HG03571 (cell line): ENCODE measurements around the gene COL4A2.
A peak's percentile ranks its signal among the peaks of the same experiment; 100 is the strongest.

Source experiments
- ATAC-seq: cut with Tn5 transposase; IDR thresholded peaks from one replicate; pipeline ENCODE4 v1.9.1; 2021; ENCODE audit not compliant: unreplicated experiment

Gene COL4A2

GRCh38 chr13:110546926-110547325, 239.8 kb downstream of the COL4A2 start:
- ATAC-seq, result no peak

DNA sequence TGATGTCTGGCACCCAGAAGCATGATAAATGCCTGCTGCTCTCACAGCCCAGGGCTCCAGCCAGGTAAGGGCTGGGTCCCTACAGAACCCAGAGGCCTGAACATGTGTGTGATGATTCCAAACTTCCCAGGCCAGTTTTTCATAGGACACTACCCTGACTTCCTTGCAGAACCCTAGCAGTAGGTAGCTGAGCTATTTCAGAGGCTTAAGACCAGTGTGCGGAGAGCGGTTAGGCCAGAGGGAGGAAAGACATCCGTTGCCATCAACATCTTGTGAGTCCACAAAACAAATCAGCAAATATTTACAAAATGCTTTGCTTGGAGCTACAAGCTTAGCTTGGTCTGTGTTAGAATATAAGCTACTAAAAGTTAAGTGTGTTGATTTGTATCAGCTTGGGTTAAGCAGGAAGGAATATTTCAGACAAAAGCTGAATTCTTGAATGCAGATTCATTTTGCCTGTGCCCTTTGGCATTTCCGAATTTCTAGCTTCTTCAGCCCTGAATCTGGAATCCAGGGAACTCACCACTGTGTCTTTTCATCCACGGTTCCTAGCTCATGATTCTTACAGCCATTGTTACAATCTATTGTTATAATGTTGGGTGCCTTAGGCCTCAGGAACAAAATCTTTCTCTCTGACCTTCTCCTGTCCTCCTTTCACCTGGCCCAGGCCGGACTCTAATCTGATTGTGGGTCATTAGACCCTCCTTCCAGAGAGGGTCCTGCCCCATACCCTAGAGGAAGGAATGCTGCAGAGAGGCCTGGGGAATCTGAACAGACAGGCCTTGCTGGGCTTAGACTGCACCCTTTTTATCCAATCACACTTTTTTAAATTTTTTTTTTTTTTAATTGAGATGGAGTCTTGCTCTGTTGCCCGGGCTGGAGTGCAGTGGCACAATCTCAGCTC, 242.1 kb downstream of the COL4A2 start:
- no peak for ATAC-seq

DNA sequence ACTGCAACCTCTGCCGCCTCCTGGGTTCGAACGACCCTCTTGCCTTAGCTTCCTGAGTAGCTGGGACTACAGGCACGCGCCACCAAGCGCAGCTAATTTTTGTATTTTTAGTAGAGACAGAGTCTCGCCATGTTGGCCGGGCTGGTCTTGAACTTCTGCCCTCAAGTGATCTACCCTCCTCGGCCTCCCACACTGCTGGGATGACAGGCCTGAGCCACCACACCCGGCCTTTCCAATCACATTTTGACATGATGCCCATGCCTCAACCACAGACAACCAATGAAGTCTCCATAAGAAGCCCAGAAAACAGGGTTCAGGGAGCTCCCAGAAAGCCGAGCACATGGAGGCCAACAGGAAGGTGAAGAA, 242.7 kb downstream of the COL4A2 start:
- no peak for ATAC-seq

GRCh38 chr13:110551284-110551683, 244.2 kb downstream of the COL4A2 start:
- ATAC-seq, result no peak

DNA sequence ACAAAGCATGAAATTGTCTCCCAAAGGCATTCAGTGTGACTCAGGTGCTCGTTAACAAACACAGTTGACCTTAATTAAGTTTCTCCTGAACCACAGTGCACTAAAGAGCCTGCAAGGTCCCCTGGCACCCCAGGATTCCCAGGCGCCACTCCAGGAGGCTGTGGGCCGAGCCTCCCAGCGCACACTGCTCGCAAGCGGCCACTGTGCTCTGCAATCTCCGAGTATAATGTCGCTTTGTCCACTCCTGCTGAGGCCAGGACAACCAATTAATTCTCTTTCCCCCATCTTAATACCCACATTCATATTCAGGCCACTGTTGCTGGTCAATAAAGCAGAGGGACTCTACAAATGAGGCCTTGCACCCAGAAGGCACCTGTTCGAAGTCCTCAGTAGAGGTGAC, 245.7 kb downstream of the COL4A2 start:
- ATAC-seq, result no peak

GRCh38 chr13:110553417-110553816, 246.3 kb downstream of the COL4A2 start:
- ATAC-seq, result no peak

- no peak for ATAC-seq
Measured at GRCh38 chr13:110554227-110554836, 247.2 kb downstream of the COL4A2 start.

GRCh38 chr13:110554946-110555345, 247.9 kb downstream of the COL4A2 start:
- ATAC-seq, result no peak

- ATAC-seq, result no peak
Measured at GRCh38 chr13:110555601-110556223, 248.6 kb downstream of the COL4A2 start.

- no peak for ATAC-seq
Measured at GRCh38 chr13:110556224-110556606, 249.1 kb downstream of the COL4A2 start.

- ATAC-seq, result no peak
Measured at GRCh38 chr13:110557082-110557481, 250.0 kb downstream of the COL4A2 start.

DNA sequence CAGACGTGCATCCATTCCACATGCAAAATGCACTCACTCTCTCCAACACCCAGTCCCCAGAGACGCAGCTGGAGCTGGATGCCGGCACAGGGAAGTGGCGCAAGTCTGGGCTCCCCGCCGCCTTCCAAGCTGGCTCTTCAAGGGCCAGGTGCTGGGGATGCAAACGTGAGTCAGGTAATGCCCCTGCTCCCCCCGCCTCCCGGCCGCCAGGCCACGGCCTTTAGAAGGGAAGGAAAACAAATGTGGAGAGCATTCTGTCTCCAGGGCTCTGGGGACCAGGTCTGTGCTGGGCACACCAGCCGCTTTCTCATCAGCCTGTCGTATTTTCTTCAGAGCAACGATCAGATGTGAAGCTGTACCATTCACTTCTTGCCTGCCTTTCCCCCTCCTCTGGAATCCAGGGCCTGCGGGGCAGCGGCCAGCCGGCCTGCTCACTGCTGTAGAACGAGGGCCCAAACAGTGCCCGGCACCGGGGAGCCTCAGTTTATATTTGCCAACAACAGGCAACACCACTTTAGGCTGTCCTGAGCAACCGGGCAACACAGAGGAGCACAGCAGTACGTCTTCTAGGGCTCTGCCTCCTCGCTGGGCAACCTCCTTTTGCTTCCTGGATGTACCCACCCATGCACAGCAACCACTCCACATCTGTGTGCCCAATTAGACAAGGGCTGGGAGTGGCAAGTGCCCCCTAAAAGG, 250.7 kb downstream of the COL4A2 start:
- ATAC-seq, result no peak

GRCh38 chr13:110559429-110559943, 252.4 kb downstream of the COL4A2 start:
- no peak for ATAC-seq

DNA sequence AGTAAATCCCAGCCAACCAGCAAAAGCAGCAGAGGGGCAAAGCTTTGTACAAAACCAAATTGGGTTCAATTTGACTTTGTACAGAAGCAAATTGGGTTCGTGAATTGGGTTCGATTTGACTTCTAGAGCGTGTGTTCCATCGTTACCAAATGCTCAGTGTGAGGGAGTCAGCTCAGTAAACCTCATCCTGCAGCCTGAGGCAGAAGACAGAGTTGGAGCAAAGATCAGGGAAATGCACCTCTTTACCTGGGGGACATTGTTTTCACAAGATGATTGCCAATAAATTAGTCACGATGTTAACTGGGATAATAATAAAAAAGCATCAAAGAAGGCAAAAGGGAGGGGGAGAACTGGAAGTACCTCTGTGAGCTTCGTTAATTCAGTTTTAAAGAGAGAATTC, 252.9 kb downstream of the COL4A2 start:
- ATAC-seq, result no peak

GRCh38 chr13:110560601-110561343, 253.7 kb downstream of the COL4A2 start:
- ATAC-seq, result no peak

DNA sequence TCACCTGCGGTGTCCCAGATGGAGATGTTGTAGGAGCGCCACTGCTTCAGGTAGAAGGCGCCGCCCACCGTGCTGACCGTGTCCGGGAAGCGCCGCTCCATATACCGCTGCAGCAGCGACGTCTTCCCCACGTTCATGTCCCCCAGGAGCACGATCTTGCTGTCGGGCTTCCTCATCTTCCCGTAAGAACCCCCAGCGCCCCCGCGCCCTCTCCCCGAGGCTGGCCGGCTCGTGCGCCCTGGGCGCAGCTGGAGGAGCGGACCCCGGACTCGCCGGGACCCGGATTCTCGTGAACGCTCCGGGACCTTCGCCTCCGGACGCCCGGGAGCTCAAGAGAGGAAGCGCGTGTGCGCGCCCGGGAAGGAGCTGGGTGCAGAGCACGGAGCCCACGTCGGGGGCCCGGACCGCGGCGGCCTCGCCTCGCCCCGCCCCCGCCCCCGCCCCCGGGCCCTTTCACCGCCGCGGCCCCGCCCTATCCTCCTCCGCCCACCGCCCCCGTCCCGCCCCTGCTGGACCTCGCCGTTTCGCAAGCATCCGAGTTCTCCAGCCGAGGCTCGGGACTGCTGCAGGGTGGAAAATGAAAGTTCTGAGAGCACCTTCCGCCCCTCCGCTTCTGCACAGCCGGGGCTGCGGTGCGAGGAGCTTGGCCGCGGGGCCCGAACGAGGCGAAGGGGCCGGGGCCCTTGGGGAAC, 254.4 kb downstream of the COL4A2 start, which contains the start of gene RAB20:
Gene RAB20 (minus strand): TSS at position 379 of the 692 bp plus-strand sequence. CDS start 203 bp downstream, at position 176.
- peak; percentile 58 for ATAC-seq

DNA sequence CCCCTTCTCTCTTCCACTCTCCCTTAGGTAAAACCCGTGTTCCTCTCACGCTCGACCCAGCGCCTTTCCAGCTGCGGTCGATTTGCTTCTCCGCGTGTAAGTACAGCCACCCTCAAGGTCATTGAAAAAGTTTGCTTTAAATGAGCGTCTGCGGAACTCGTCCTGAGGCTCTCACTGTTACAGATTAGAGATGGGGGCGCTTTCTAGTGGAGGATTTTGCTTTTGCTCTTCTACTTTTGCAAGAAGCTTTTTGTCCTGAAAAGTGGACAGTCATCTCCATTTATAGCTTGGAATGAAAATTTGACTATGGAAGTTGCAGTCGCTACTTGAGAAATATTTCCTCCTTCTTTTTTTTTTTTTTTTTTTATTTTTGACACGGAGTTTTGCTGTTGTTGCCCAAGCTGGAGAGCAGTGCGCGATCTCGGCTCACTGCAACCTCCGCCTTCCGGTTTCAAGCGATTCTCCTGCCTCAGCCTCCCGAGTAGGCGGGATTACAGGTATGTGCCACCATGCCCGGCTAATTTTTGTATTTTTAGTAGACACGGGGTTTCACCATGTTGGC, 255.0 kb downstream of the COL4A2 start:
- no peak for ATAC-seq
